CD1c-positive myeloid dendritic cell (primary cell): Measurements from ENCODE around the gene RIOX2.
A peak's percentile ranks its signal among the peaks of the same experiment; 100 is the strongest.

ENCODE experiments used
- DNase-seq: peaks from one replicate; pipeline ENCODE4 v3.0.0-alpha.2; 2016; ENCODE audit errors: extremely low spot score

RIOX2 gene

GRCh38 chr3:97954228-97954827 lies 17.9 kb downstream of the RIOX2 start:
- peak; percentile 44 for DNase-seq

- DNase-seq = no peak
Observed at GRCh38 chr3:97952872-97953271, 19.4 kb downstream of the RIOX2 start.

- peak; percentile 68 for DNase-seq
Observed at GRCh38 chr3:97952280-97952679, 20.0 kb downstream of the RIOX2 start.

- no peak for DNase-seq
Observed at GRCh38 chr3:97950360-97950759, 21.9 kb downstream of the RIOX2 start.

- no peak for DNase-seq
Observed at GRCh38 chr3:97949743-97950142, 22.5 kb downstream of the RIOX2 start.

GRCh38 chr3:97949110-97949485 lies 23.1 kb downstream of the RIOX2 start:
- no peak for DNase-seq

- no peak for DNase-seq
Observed at GRCh38 chr3:97948351-97949109, 23.7 kb downstream of the RIOX2 start.

GRCh38 chr3:97942801-97943546 lies 29.3 kb downstream of the RIOX2 start:
- no peak for DNase-seq

GRCh38 chr3:97940034-97940433 lies 32.2 kb downstream of the RIOX2 start:
- no peak for DNase-seq

GRCh38 chr3:97939401-97939800 lies 32.8 kb downstream of the RIOX2 start:
- DNase-seq = no peak

GRCh38 chr3:97938444-97938843 lies 33.8 kb downstream of the RIOX2 start:
- DNase-seq = no peak

- no peak for DNase-seq
Observed at GRCh38 chr3:97937205-97937604, 35.0 kb downstream of the RIOX2 start.

- DNase-seq = no peak
Observed at GRCh38 chr3:97935842-97936241, 36.4 kb downstream of the RIOX2 start.

- DNase-seq = no peak
Observed at GRCh38 chr3:97934980-97935695, 37.1 kb downstream of the RIOX2 start.

- no peak for DNase-seq
Observed at GRCh38 chr3:97932387-97932801, 39.8 kb downstream of the RIOX2 start.

GRCh38 chr3:97931218-97931617 lies 41.0 kb downstream of the RIOX2 start:
- DNase-seq = no peak

GRCh38 chr3:97930018-97930417 lies 42.2 kb downstream of the RIOX2 start:
- DNase-seq = no peak

GRCh38 chr3:97928986-97929385 lies 43.2 kb downstream of the RIOX2 start:
- DNase-seq = no peak

GRCh38 chr3:97927704-97928103 lies 44.5 kb downstream of the RIOX2 start:
- no peak for DNase-seq

GRCh38 chr3:97917813-97918536 lies 54.3 kb downstream of the RIOX2 start:
- no peak for DNase-seq

- no peak for DNase-seq
Observed at GRCh38 chr3:97916576-97916975, 55.7 kb downstream of the RIOX2 start.

GRCh38 chr3:97914388-97914787 lies 57.8 kb downstream of the RIOX2 start:
- no peak for DNase-seq
